ENCODE measurements around the gene AFAP1.
"Not testable (repeated sequence)": the region's sequence is repeated elsewhere in the genome, so short reads cannot be mapped to it uniquely, and the experiment has no call there.

AFAP1 gene

DNA sequence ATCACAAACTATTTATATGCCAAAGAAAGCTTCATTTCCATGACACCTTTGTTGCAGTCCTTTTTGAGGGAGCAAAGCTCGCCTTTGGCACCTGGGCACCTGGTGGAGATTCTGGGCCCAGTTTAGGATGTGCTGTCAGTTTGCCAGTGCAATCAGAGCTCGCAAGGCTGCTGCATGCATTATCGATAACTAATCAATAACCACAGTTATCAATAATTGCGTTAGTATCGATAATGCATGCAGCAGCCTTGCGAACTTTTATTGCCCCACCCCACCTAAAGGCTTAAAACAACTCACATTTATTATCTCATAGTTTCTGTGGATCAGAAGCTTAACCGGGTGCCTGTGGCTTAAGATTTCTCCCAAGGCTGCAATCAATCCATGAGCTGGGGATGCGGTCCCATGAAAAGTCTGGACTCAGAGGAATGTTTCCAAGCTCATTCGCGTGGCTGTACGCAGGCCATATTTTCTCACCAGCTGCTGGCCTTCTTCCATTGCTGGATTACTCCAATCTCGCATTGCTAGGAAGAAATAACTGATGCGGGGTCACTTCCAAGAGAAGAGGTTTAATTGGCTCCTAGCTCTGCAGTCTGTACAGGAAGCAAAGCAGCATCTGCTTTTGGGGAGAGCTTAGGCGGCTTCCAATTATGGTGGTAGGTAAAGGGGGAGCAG is 6.2 kb upstream of the AFAP1 start:
- DNase-seq (ENCODE audit: low read depth): no peak

DNA sequence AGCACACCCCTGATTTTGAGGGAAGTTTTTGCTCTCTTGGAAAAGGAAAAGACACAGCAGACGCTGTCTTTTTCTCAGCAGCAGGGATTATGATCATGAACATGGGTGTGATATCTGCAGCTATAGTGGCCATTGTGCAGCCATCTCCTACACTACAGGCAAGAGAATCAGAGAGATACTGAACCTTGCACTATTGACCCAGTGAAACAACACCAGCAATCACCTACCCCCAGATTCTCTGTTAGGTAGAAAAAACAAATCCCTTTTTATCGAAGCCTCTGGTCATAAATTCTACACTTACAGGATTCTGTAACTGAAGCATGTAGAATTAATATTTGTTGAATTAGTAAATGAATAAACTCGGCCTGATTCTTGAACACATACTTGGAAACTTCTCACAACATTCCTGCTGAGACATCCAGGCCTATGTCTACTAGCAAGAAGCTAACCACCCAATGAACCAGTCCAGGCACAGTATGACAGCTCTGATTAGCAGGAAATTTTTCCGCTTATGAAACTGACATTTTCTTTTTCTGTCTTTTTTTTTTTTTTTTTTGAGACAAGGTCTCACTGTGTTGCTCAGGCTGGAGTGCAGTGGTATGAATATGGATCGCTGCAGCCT is 5.0 kb upstream of the AFAP1 start:
- DNase-seq (ENCODE audit: low read depth): no peak

DNA sequence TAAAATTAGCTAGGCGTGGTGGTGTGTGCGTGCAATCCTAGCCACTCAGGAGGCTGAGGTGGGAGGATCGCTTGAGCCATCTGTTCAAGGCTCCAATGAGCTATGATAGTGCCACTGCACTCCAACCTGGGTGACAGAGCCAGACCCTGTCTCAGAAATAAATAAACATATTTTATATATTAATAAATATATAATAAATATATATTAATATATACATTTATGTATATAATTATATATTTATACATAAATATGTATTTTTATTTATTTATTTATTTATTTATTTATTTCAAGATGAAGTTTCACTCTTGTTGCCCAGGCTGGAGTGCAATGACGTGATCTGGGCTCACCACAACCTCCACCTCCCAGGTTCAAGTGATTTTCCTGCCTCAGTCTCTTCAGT is 4.0 kb upstream of the AFAP1 start:
- not testable (repeated sequence) for DNase-seq (ENCODE audit: low read depth)

DNA sequence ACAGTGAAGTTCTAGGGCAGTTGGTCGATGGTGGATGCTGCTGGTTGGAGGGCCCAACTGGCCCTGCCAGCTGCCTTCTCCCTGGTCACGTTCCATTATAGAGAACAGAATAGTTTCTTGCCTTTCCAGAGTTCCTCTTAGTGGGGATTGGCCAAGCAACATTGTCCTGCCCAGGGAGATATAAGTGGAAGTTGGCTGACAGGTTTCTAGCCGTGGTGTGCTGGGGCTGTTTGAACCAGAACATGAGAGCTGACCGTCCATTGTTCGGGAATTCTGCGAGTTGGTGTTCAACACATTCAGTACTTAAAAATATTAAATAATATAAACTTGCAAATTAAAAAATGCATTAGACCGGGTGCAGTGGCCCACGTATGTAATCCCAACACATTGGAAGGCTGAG is 3.5 kb upstream of the AFAP1 start:
- no peak for DNase-seq (ENCODE audit: low read depth)

DNA sequence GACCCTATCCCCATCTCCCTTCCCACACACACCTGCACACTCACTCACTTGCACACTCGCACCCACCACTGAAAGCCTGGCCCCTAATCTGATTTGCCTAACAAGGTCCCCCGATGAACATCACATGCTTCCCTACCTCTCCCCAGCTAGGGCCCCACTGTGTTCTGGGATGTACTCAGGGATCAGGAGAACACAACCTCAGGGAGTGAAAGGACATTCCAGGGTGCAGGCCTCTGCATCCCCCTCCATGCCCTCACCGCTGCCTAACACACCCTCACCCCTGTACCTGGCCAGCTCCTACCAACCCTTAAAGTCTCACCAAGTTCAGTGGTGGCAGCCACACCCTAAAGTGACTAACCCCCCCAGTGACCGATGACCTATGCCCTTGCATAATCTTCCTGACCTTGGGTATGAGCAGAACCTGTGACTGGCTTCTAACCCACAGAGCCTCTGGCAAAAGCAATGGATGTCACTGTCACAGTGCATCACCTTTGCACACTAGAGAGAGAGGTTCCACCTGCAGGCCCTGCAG is 2.4 kb upstream of the AFAP1 start:
- DNase-seq (ENCODE audit: low read depth): no peak

DNA sequence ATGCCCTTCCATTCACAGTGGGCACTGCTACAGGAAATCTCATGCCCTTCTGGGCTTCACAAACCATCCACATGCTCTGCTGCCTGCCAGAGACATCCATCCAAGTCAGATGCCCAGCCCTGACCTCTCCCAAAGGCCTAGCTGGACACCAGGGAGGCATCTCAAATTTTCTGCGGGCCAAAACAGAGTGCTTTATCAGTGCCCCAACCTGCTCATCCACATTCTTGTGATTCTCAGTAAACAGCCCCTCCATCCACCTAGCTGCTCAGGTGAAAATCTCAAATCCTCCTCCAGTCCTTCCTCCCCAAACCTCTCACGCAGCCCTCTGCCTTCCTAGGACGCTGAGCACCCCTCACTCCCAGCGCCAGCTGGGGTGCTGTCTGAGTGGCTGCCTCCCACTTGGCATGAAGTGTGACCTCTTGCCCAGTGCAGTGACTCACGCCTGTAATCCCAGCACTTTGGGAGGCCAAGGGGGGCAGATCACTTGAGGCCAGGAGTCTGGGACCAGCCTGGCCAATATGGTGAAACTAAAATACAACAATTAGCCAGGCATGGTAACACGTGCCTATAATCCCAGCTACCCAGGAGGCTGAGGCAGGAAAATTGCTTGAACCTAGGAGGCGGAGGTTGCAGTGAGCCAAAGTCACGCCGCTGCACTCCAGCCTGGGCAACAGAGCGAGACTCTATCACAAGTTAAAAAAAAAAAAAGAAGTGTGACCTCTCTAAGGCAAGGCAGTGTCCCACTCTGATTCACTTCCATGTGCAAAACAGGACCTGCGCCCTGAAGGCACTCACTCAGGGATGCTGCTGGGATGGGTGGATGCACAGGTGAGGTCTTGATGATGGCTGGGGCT is 1.7 kb upstream of the AFAP1 start:
- DNase-seq (ENCODE audit: low read depth): no peak

DNA sequence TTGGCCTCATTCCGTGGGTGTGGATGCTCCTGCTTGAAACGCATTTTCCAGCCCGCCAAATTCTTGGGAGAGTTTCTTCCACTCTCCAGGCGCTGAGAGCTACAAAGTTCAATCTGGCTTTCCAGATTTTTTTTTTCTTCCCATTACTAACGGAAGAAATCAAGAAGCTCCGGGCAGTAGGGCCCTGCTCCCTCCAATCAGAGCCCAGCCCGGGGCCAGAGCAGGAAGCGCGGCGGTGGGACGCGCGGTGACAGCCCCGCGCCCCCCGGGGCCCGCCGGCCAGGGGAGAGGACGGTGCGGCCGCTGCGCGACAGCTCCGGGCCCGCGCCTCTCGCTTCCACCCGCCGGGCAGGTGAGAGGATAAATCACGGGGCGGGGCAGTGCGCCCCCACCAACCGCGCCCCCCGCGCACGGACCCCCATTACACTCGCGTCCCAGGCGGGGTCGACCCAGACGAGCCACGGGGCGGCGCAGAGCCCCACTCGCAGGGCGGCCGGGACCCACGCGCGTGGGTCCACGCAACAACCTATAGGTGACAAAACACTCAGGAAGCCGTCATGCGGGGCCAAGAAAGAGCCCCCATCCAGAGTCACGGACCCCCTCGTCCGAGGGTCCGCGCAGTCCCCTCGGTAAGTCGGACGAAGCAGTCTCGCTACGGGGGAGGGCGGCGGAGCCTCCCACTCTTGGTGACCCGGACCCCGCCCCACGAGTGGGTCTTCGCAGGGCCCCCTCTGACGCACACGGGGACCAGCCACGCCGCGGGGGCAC is 868 bp downstream of the AFAP1 start:
- peak; percentile 25 for DNase-seq (ENCODE audit: low read depth)

DNA sequence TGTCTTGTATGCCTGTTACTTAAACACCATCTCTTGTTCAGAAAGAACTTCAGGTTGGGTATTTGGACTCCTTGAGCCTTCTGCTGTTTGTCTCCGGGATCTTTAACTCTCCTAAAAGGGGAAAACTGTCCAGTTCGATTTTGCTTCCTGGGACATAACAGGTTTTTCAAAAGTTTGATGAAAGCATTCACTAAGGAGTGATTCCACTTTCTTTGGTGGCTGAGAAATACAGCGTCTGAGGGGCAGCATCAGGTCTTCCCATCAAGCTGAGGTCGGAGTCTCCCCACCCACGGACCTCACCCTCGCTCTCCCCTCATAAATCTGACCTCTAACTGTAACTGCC is 1.4 kb downstream of the AFAP1 start:
- DNase-seq (ENCODE audit: low read depth): no peak

DNA sequence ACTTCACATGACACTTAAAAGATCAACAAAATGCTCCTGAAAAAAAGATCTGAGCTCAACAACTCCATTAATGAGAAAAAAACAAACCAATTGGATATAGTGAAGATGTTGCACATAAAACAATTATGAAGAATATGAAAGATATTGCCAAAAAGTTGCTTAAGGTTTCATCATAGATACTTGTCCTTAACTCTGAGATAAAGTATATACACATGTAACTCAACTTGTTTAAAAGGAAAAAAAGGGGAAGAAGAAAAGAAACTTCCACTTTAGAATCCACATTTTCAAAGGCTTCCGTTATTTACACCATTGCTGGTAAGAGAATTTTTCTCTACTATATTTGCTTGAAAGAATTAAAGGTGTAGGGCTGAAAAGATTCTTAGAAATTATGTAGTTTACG is 2.7 kb downstream of the AFAP1 start:
- no peak for DNase-seq (ENCODE audit: low read depth)

DNA sequence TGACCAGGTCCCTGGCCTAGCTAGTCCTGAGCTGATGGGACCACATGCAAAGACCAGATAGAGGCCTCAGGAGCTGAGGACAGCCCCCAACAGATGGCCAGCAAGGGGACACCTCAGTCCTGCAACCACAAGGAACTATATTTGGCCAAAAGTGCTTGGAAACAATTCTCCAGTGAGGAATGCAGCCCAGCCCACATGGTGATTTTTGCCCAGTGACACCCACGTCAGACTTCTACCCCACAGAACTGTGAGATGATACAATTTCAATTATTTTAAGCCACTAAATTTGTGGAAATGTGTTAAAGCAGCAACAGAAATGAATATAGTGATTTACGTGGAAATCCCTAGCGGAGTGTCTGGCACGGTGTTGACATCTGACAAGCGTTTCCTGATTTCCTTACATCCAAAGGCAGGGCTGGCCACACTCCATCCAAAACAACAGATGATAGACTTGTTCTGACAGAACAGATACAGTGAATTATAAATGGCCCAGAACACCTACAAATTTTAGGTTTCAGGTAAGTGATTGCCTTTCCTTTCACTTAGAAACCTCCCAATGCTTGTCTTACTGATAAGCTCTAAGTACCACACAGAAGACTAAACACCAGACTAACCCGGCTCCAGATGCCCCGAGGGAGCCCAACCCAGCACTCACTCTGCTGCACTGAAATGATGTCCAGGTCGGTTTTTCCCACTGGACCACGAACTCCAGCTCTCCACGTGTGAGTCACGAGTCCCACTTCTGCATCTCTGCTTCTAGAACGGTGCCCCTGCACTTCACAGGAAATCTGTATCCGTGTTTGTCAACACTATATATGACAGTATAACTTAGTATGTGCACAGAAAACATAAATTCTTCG is 5.8 kb downstream of the AFAP1 start:
- DNase-seq (ENCODE audit: low read depth): no peak

DNA sequence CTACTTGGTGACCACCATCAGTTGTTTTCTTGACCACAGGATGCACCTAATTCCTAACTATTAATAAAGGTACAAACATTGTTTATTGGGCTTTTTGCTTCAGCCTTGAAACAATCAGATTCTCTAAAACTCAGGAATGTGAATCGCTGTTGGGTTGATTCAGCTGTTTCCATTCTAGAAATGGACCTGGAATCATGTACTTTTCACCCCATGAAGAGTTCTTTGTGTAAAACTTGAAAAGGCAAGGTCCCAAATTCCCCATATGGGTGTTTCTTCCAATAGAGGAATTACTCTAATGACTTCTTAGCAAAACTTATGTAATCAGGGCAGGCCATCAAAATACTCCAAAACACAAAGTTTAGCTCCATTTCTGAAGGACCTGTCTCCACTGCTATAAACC is 7.4 kb downstream of the AFAP1 start:
- DNase-seq (ENCODE audit: low read depth): no peak

DNA sequence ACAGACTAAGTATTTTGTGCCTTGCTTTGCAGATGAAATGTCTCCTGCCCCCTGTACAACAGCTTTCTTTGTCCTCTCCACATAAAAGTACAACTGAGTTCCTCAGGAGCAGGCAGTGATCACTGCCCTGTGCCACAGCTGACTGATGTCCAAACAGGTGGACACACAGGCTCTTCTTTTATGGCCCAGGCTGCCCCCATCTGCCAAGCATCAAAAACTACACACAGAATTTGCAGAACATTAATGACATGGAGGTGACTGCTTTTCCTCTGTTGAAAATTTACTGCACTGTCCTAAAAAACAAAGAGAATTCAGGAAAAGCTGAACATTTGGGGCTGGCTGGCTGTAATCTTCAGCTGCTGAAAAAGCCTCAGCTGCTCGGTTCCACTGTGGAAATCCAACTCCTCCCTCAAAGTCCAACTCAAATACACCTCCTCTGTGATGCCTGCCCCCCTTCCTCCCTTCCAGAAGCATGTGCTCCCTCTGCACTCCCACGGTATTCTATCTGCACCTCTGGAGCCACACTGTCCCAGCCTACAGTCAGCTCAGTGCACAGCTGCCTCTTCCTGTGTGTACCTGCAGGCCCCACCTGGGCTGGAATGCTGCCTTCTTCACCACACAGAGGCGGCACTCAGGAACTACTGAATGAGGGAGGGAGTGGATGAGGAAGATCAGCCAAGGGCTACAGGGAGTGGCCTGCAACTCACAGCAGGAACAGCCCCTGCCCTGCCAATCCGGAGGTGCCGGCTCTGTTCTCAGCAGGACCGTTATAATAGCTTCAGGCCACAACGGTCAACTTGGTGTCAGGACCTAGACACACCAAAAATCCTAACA is 10.3 kb downstream of the AFAP1 start:
- DNase-seq (ENCODE audit: low read depth): no peak

DNA sequence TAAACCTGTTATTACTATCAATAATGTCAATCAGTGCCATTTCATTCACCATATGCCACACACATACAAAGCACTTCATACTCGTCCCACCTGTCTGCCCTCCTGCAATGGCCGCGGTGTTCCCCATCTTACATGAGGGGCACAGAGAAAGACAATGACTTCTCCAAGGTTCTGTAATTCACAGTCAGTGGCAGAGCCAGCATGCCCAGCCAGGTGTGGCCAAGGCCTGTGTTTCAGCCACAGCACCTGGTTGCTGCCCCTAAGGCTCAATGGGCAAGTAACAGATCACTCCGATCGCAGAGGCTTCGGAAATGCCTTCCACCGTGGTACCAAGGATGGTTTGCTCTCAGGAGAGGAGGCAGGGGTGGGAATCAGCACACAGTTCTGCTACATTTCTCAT is 10.9 kb downstream of the AFAP1 start:
- no peak for DNase-seq (ENCODE audit: low read depth)

DNA sequence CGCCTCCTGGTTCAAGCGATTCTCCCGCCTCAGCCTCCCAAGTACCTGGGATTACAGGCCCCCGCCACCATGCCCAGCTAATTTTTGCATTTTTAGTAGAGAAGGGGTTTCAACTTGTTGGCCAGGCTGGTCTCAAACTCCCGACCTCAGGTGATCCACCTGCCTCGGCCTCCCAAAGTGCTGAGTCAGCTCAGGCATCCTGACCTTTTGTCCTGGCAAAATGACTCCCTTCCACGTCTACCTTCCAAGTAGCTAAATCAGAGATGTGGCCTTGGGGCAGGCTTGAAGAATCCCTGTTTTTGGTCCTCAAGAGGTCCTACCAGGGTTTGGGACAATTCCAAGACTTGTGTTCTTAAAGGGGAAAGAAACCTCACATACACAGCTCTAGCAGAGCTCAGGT is 12.8 kb downstream of the AFAP1 start:
- no peak for DNase-seq (ENCODE audit: low read depth)

DNA sequence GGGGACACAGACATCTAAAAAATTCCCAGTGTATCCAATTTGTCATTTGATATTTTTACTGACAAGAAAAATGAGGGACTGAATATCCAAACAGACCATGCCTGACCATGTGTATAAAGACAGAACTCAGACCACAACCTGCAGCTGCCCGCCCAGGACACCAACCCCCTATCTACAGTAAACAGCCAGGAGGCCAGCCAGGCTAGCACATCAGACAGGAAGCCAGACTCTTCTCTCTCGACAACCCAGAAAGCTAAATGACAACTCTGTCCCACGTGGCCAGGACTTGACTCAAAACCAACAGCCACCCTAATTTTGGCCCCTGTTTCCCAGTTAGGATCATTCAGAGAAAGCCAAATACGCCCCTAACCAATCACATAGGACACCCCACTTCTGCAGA is 15.1 kb downstream of the AFAP1 start:
- DNase-seq (ENCODE audit: low read depth): no peak

DNA sequence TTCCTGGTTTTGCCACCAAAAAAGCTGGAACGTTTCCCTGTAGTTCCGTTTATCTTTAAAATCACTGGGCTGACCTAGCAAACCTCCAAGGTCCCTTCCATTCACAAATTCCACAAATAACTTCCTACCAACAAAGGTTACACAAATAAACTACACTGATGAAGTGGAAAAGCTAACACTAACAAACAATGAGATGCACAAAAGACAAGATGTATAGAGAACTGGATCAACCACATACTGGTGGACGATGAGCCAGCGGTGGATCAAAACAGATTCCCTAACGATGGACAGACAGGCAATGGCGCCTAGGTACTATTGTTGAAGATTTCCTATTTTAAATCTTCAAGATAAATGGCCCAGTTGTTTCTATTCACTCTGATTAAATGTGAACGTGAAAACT is 15.5 kb downstream of the AFAP1 start:
- DNase-seq (ENCODE audit: low read depth): no peak

DNA sequence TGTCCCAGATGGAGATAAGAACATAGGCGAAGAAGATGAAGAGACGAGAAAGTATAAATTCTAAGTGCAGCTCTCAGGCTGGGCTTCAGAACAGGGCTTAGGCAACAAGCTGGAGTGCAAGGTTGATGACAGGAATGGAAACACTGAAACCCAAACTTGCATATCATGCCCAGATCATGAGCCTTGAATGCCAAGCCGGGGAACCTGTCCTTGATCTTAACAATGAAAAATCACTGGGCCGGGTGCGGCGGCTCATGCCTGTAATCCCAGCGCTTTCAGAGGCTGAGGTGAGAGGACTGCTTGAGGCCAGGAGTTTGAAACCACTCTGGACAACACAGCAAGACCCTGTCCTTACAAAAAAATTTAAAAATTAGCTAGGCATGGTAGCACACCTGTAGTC is 17.2 kb downstream of the AFAP1 start:
- DNase-seq (ENCODE audit: low read depth): no peak

DNA sequence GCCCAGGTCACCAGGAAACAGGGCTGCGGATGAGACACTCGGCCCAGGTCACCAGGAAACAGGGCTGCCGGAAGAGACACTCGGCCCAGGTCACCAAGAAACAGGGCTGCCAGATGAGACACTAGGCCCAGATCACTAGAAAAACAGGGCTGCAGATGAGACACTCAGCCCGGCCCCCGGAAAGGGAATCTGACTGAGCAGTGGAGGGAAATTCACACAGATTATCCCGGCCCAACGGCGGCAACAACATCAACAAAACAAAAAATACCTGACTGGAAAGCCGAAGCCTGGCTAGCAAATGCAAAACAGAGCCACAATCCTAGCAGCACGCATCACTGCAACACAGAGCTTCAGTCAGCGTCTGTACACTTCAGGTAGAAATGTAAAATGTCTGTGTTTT is 20.7 kb downstream of the AFAP1 start:
- no peak for DNase-seq (ENCODE audit: low read depth)

DNA sequence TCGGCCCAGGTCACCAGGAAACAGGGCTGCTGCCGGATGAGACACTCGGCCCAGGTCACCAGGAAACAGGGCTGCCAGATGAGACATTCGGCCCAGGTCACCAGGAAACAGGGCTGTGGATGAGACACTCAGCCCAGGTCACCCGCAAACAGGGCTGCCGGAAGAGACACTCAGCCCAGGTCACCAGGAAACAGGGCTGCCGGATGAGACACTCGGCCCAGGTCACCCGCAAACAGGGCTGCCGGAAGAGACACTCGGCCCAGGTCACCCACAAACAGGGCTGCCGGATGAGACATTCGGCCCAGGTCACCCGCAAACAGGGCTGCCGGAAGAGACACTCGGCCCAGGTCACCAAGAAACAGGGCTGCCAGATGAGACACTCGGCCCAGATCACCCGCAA is 21.5 kb downstream of the AFAP1 start:
- not testable (repeated sequence) for DNase-seq (ENCODE audit: low read depth)

DNA sequence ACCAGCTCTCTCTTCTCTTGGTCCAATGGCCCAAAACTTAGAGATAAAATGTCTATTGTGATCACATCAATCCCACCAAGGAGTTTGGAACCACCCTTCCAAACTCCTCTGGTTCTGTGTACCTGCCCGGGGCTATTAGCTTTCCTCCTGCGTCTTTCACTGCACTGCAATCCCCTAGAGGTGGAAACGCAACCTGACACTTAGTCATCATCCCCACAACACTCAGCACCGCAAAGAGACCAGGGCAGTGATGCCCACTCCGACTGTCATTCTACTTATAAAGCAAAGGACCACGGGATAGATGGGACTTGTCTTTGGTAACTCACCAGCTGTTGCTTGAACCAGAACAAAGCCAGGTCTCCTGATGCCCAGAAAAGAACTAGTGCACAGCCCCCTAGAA is 22.0 kb downstream of the AFAP1 start:
- no peak for DNase-seq (ENCODE audit: low read depth)

DNA sequence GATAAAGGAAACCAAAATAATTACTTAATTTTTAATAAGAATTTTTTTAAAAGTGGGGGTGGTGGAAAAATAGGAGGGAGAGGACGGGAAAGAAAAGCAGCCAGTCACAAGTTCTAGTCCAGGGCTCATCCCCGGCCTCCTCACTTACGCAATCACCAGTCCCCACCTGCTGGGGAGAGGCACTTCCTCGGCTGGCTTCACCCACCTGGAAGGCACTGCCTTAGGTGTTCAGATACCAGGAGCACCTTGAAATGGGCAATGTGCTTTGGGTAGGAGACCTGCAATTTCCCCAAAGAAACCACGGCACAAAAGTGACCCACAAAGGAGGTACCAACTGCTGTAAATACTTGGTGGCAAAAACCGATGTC is 23.8 kb downstream of the AFAP1 start:
- no peak for DNase-seq (ENCODE audit: low read depth)

Data from stromal cell of bone marrow (primary cell).